HG02840 (cell line): ENCODE data around the gene KATNAL1.

ENCODE experiments used
- ATAC-seq: cut with Tn5 transposase; IDR thresholded peaks from one replicate; pipeline ENCODE4 v1.9.1; 2021; ENCODE audit warnings: mild to moderate bottlenecking, moderate library complexity, moderate number of reproducible peaks; ENCODE audit not compliant: unreplicated experiment, low FRiP score

Gene KATNAL1

GRCh38 chr13:30333616-30334015 lies 26.3 kb upstream of the KATNAL1 start:
- no peak for ATAC-seq

GRCh38 chr13:30332456-30333143 lies 25.2 kb upstream of the KATNAL1 start:
- peak; percentile 72 for ATAC-seq

- ATAC-seq = no peak
Observed at GRCh38 chr13:30331331-30331771, 24.0 kb upstream of the KATNAL1 start.

DNA sequence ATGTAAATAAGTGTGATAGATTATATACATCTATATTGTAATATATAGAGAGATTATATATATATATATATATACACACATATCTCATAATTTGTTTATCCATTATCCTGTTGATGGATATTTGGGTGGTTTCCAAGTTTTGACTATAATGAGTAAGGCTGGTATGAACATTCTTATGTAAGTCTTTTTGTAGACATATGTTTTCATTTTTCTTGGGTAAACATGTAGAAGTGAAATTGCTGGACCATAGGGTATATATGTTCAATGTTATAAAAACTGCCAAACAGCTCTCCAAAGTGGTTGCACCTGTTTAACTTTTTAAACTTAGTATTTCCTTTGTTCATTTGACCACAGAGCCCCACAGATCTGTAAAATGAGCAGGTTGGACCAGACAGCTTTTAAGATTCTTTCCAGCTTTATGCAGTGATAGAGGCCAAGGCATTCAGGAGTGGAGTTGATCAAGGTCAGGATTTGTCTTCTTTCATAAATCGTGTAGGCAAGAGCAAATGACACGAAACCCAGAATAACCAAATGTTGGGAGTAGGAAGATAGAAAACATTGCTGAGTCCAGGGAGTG lies 21.7 kb upstream of the KATNAL1 start:
- ATAC-seq = no peak

- no peak for ATAC-seq
Observed at GRCh38 chr13:30325668-30326067, 18.3 kb upstream of the KATNAL1 start.

DNA sequence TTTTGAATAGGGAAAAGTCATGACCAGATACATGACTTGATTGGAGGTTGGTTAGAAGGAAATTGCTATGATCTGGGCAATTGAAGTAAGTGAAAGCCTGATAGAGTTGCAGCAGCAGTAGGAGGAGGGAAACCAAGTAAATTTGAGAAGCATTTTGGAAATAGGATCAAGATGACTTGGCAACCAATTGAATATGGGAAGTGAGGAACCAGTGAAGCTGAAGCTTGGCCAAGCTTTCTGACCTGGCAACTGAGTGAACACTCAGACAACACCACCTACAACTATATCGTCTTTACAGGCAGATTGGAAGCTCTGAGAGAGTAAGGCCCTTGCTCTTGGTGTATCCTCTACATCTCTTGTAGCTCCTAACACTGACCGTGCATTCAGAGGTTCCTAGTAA lies 16.2 kb upstream of the KATNAL1 start:
- ATAC-seq = no peak

DNA sequence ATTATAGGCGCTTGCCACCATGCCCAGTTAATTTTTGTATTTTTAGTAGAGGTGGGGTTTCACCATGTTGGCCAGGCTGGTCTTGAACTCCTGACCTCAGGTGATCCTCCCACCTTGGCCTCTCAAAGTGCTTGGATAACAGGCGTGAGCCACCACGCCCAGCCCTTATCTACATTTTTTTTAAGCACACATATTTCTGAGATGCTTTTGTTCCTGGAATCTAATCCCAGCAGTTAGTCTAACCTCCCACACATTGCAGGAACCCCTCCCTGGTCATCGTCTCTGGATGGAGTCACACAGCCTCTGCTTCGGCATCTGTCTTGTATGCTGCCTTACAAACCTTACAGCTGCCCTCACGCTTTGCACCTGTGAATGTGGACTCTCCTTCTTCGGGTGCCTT lies 15.1 kb upstream of the KATNAL1 start:
- ATAC-seq = no peak

- no peak for ATAC-seq
Observed at GRCh38 chr13:30321256-30321655, 13.9 kb upstream of the KATNAL1 start.

DNA sequence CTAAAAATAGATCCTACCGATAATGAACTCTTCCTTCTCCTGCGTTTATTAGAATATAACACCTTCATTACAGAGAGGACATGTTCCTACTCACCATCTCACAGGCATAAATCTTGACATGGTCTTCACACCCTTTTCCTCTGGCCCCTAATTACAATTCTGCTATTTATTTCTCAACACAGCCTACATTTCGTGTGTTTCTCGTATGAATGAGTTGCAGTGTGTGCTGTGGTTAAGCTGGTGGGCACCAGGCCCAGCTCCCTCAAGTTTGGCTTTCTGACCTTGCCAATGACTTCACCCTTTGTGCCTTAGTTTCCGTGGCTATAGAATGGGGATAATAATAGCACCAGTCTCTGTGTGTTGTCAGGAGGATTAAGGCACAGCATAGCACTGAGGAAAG lies 12.3 kb upstream of the KATNAL1 start:
- ATAC-seq = no peak

- no peak for ATAC-seq
Observed at GRCh38 chr13:30319130-30319529, 11.8 kb upstream of the KATNAL1 start.

DNA sequence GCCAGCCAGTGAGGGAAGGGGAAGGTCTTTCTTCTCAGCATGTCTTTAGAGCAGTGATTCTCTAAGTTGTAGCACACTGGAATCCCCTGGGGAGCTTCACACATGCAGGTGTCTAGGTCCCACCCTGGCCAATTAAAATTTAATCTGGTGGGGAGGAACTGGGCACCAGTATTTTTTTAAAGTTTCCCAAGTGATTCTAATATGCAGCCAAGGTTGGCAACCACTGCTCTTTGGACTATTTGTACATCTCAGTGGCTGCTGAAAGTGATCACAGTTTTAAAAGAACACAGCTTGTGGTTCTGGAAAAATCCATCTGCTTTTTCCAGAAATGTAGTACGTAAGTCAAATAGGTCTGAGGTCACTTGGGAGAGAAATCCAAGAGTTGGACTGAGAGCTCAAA lies 10.7 kb upstream of the KATNAL1 start:
- no peak for ATAC-seq

DNA sequence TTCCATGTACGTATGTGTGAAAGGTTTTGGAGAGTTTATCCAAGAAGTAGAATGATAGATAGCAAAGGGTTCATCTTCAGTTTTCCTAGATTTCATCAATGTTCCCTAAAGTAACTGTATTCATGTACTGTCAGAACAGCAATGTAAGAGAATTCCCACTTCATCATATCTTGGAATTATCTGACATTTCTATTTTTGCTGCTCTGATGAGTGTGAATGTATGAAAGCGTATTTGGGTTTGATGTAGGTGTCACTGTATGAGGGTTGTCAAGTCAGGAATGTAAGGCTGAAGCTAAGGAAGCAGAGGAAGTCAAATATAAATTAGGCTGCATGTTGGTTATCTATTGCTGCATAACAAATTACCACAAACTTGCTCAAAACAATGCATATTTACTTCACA lies 7.2 kb upstream of the KATNAL1 start:
- ATAC-seq = no peak

DNA sequence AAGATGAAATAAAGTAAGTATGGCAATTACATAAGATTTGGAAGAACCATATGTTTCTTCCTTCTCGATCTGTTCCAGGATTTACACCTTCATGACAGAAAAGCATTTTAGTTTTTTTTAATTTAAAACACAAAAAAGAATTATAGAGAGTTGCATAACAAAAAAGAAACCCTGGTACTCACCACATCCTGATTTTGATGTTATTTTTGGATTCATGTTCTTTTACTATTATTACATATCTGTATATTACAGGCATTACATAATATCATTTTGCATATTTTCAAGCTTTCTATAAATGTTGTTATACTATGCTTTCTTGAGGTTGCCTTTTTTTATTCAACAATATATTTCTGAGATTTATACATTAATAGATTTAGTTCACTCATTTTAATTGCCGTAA lies 6.7 kb upstream of the KATNAL1 start:
- no peak for ATAC-seq

DNA sequence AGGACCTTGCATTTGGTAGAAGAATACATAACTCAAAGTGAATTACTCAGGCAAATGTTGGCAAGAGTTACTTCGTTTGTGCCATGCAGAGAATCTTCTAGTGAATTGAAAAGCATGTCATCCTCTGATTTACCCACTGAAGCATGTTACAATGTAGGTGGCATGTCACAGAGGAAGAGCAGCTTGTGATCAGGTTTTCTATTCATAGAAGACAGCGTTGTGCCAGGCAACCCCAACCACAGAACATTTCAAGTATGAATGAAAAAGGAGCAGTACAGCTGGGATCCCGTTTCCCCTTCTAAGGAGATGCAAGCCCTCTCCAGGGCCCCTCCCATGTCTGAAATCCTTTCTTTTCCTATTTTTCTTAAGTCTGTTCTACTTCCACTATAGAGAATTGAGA lies 6.0 kb upstream of the KATNAL1 start:
- ATAC-seq = no peak

DNA sequence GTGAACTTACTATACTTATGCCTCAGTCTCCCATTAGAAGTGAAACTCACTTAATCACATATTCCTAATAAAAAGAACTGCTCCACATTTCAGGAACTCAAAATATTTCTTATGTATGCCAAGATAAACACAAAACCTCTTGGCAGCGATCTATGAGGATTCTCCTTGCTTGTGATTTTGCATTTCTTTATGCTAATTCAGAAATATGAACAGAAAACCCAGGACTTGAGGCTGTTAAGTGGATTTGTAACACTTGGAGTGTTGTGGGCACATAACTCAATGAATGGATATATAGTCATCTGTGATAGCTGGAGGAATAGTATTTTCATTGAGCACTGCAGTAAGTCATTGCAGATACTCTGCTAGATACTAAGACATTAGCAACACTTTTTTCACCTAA lies 5.6 kb upstream of the KATNAL1 start:
- ATAC-seq = no peak

DNA sequence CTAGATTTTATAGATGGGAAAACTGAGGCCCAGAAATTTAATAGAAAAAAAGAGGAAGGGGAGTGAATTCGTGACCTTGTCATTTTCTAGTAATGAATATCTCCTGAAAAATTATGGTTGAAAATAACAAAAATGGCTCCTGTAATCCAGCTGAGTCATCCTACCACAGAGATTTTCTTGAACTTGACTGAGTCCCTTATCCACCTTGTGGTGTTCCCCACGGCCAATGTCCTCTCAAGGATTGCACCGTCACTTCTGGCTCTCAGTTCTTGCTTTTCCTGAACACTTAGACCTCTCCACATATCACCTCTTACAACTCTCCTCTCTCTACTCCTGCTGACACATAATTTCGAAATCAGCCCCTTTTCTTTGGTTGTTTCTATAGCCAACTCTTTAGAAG lies 1.2 kb upstream of the KATNAL1 start:
- ATAC-seq = no peak

- ATAC-seq = no peak
Observed at GRCh38 chr13:30307971-30308290, 580 bp upstream of the KATNAL1 start.

DNA sequence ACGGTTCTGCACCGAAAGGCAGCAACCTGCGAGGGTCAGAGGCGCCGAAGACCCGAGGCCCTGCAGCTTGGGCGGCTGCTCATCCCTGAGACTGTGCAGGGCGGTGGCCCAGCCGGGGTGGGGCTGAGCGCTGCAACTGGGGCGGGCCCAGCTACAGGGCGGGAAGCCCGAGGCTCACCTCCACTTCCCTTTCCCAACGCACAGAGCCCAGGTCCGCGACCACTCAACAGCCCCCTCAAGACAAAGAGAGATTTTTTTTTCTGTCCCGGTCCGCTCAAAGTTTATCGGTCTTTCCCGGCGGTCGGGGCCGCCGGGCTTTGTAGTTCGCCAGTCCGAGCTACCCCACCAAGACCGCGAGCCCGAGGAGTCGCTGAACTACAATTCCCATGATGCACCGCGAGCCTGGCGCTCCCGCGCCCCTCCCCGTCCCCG lies 573 bp downstream of the KATNAL1 start:
- peak; percentile 89 for ATAC-seq

DNA sequence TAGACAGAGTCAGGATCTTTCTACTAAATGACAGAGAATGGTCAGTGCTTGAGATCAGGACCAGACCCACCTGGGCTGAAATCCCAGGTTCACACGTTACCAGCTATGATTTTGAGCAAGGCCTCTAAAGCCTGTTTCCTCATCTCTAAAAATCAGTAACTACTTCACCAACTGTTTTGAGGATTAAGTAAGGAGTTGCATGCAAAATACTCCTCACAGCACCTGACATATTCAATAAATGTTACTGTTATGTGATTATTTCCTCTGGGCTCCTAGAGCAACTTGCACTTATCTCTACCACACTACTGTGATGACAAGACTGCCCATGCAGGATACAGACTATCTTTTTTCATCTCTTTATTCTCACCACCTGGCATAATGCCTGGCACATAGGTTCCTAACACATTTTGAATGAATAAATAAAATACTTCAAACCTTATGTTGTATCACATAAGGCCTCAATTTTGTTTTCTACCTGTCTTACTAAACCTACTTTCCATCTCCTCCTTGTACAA lies 1.8 kb downstream of the KATNAL1 start:
- ATAC-seq = no peak

DNA sequence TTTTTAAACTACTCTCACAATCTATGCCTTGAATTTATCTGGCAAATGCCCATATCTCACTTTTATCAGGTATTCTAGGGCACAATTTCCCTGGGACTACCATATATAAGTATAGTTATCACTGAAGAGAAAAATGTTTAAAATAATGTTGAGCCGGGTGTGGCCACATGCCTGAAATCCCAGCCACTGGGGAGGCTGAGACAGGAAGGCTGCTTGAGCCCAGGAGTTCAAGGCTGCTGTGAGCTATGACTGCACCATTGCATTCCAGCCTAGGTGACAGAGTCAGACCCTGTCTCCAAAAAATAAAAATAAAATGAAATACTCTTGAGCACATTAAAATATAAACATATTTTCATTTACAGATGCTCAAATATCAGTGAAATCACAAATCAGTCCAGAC lies 4.1 kb downstream of the KATNAL1 start:
- no peak for ATAC-seq

- ATAC-seq = no peak
Observed at GRCh38 chr13:30301827-30302226, 5.5 kb downstream of the KATNAL1 start.

DNA sequence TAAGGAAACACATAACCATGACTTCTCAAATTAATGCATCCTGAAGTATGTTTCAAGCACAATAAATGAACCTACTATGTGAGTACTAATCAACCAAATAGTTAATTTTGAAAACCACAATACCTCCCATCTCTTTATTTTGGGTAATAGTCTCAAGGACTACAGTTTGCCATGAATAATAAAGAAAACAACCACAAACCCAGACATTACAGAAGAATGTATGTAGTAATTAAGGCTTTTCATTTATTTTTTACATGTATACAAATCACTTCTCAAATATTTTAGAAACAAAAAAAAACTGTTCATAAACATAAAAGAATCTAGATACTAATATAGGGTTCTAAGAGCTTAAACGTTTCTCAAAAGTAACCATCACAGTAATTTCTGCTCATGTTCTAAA lies 6.8 kb downstream of the KATNAL1 start:
- ATAC-seq = no peak
